Stimulated activated naive CD4-positive, alpha-beta T cell treated with Interleukin-2 at 50 U/mL for 16 hours (primary cell): ENCODE data around the gene STN1.

Source experiments
- DNase-seq: peaks from one replicate; lab custom pipeline; 2025; lab: John Stamatoyannopoulos, UW

Gene STN1

DNA sequence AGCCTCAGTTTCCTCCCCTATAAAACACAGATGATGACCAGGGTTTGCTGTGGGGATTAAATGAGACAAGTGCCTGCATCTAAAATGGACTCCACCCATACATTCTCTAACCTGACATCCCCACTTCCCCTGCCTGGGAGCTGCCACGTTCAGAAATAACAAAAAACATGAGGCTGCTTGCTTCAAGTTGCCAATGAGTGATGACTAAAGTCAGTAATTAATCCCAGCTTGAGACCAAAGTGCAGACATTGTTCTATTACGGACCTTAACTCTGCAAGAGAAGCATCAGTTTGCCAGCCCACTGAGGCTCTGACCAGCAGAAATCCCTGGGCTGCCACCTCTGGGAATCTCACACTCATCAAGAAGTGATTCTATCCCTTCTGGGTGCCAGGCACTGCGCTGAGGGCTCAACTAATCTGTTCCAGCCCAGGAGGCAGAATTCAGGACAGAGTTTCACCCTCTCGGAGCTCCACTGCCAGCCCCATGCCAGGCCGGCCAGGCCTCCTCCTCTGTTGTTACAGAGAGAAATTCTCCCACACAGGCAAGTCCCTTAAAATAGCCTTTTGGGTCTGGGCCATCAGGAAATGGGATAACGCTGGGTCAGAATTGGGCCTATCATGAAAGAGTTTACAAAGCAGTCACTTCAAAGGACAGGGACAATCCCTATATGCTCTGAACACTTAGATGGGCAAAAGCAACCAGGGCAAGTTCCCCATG lies 74.0 kb downstream of the STN1 start:
- no peak for DNase-seq

DNA sequence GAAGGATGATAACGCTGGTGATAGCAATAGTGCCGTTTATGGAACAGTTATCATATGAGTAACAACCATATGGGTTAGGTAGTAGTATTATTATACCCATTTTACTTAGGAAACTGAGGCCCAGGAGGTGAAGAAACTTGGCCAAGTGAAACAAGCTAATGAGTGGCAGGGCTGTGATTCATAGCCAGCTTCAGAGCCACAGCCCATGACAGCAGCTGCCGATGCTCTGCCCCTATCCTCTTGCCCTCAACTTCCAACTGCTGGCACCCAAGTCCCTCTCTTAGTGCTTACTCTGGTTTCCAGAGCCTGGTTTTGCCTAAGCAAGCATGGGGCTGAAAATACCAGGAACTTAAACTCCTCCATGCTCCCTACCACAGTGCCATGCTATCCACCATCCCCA lies 74.9 kb downstream of the STN1 start:
- DNase-seq = no peak

DNA sequence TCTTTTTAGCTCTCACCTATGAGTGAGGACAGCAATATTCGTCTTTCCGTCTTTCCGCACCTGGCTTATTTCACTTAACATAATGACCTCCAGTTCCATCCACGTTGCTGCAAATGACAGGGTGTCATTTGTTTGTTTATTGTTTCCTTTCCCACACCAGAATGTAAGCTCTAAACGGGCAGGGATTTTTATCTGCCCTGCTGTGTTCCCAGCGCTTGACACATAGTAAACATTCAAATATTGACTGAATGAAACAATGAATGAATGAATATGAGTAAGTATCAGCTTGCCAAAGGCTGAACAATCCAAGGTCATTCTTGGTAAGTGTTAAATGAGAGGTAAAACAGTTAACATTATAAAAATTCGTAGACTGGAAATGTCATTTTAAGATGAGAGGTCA lies 75.4 kb downstream of the STN1 start:
- no peak for DNase-seq

DNA sequence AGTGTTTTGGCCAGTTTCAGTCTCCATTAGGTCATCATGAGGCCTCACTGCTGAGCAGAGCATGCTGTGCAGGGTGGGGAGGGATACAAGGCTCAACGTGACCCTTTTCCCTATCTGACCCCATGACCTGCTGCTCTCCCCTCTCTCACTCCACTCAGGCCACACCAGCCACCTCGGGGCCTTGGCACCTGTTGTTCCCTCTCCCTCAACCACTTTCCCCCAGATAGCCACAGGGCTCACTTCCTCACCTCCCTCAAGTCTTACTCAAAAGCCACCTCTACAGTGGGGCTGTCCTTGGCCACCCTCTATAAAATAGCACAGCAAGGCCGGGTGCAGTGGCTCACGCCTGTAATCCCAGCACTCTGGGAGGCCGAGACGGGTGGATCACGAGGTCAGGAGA lies 76.5 kb downstream of the STN1 start:
- DNase-seq = no peak

DNA sequence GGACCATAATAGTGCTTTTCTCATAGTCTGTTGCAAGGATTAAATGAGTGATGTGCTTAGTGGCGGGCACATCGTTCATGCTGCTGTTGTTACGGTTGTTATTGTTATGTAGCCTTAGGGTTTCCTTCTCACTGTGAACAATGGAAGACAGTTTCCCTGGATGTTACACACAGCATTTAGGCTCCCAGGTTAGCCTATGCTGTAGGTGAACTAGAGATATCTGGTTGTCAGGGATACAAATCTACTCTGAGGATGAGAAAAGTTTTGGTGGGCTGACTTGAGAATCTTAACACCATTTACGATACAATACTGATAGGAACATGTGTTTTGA lies 77.3 kb downstream of the STN1 start:
- DNase-seq = no peak

DNA sequence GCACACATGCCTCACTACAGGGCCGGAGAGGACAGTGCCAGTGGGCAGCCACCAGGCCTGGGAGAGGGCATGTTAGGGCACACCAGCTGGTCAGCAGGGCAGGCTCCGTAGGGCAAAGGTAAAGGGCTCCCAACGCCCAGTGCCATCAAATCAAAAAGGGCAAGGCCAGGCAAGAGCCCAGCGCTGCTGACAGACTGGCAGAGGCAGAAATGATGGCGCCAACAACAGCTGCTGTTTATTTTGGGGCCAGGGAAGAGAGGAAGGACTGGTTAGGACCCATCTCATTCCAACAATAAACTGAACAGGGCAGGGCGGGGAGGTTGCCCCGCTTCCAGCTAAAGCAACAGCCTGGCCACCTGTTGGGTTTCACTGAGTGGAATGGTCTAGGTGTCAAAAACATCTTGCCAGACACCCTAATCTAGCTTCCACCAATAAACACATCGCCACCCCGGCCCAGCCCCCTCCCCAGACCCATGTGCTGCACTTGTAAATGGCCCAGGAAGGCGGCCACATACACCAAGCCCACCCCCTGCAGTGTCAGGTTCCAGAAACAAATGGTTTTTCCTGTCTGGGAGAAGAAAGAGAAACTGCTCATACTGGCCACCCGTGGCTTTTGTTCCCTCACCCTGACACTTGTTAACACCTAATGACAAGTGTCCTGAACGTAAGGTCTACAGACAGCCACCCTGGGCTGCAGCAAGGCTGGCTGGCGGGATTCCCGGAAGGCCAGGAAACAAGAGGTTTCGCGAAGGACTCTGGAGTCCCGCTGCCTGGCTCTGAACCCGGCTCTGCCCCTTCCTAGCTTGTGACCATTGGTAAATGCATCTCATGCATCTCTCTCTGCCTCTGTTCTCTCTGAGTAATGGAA lies 77.9 kb downstream of the STN1 start:
- no peak for DNase-seq

DNA sequence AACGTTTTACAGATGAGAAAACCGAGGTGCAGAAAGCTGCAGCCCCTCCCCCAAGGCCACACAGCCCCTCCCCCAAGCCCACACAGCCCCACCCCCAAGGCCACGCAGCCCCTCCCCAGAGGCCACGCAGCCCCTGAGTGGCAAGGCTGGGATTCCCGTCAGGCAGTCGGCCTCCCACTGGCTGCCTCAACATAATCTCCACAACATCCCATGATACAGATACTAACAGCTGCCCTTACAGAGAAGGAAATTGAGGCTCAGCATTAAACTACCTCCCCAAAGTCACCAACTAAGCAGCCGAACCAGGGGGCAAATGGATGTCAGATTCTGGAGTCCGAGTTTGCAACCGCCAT lies 78.5 kb downstream of the STN1 start:
- DNase-seq = no peak

DNA sequence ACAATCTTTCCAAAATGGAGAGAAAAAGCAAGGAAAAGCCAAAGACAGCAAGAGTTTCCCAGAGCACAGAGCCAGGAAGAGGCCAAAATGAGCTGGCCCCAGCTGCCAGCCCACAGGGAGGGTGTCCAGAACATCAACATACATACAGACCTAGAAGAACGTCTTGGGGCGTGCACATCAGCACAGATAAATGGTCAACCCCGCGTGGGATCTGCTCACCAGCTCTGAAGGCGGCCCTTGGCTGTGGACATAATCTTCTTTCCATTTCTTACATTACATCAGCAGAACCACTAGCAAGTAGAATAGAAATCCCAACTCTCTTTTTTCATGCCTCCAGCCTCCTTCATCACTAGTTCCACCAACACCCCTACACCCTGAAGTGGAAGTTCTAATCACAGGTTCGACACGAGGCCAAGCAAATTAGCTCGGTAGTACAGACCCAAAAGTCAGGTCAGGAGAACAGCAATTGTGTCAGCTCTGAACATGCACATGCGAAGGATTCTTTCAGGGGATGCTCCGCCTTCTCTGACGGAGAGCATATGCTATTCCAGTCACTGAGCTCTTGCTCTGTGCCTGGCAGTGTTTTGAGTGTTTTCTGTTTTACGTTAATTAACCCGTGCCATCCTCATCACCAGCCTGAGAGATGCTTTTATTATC lies 79.0 kb downstream of the STN1 start:
- DNase-seq = no peak

DNA sequence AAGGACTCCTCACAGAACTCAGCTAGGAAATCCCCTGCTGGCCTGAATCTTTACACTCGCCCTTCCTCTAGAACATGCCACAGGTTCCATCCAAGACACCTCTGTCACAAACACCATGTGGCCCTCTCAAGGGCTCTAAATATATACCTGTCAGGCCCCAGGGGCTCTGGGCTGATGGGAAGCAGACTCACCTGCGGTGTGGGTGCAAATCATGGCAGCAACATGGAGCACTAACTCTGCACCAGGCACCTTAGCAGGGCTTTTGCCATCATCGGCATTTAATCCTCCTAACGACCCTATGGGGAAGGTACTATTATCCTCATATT lies 80.0 kb downstream of the STN1 start:
- no peak for DNase-seq

DNA sequence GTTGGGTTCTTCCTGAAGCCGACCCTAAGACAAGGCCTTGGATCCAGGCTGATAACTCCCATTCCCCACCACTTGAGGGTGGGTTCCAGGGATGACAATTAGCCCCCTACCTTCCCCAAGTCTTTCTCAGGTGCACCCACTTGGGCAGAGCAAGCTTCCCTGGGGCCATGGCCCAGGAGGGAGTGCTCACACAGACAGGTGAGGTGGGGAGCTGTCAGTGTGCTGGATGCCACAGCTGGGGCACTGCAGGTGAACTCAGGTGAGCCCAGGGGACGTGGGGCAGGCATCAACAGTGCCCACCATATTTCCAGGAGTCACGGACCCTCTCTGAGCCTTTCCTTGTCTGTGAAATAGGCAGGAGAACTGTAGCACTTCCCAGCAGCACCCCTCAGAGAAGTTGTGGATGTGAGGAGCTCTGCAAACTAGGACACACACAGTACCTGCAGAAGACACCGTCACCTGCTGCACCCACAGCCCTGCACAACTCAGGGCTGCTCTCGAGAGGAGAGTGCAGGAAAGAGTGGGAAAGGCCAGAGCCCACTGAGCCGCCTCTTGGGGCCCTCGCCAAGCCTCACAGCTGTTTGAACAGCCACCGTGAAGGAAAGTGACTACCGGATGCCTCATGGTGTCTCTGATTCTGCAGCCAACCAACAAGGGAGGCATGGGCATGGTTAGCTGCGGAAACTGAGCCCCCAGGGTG lies 80.5 kb downstream of the STN1 start:
- DNase-seq = no peak

DNA sequence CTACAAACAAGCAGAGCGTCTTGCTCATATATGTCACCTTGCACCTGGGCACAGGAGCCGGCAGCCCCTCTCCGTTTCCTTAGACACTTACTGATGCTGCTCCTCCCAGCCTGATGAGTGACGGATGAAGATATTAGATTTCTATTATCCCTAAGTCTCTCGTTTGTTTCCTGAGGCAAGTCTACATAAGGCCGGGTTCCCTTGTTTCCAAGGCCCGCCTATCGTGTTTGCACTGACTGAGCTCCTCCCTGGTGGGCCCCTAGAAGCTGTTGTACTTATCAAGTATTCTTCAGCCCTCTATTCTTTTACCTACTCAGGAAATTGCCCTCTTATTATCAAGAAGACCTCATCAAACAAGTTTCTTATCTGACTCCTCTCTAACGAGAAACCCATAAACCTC lies 81.1 kb downstream of the STN1 start:
- no peak for DNase-seq

DNA sequence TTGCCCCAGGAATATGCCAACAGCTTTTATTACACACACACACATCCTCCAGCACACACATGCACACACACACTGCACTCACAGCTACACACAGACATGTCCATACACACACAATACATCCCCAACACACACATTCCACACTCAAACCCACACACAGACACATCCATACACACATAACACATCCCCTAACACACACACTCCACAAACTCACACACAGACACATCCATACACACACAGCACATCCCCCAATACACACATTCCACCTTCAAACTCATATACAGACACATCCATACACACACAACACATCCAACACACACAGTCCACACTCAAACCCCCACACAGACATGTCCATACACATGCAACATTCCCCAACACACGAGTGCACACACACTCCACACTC lies 81.7 kb downstream of the STN1 start:
- no peak for DNase-seq

DNA sequence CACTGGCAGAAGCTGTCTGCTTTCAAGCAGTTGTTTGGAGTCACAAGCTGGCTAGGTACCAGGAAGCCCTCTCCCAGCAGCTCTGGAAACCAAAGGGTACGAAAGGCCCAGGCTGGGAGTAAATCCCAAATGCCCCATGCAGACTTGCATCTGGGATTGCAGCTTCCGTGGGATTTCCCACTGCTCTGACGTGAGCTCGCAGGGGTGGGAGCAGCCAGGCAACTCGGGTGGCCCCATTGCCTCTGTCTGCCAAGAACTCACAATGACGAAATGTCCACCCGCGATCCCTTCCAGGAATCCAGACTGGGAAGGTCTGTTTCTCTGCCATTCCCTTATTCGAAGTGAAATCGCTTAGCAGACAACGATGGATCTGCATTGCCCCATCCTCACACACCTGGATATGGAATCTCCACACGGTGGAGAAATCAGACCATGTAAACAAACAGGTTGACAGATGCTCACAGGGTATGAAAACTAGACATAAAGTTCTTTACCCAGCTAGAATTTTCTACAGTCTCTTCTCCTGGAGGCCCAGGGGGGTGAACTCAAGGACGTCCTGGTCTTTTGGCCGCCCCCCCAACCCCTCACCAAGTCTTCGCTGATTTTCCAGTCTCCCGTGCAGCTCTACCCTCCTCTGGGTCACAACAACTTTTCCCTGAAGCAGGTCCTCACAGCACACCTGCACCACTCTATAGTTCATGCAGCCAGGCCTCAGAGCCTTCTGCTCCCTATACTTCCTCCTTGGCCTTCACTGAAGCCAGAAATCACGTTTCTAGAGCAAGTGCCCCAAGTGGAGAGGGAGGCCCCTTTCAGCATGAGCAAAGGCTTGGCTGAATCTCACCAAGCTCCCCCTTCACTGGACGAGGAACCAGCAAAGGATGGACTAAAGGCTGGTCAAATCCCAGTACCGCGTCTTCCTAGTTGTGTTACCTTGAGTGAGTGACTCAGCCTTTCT lies 82.6 kb downstream of the STN1 start:
- DNase-seq = no peak

DNA sequence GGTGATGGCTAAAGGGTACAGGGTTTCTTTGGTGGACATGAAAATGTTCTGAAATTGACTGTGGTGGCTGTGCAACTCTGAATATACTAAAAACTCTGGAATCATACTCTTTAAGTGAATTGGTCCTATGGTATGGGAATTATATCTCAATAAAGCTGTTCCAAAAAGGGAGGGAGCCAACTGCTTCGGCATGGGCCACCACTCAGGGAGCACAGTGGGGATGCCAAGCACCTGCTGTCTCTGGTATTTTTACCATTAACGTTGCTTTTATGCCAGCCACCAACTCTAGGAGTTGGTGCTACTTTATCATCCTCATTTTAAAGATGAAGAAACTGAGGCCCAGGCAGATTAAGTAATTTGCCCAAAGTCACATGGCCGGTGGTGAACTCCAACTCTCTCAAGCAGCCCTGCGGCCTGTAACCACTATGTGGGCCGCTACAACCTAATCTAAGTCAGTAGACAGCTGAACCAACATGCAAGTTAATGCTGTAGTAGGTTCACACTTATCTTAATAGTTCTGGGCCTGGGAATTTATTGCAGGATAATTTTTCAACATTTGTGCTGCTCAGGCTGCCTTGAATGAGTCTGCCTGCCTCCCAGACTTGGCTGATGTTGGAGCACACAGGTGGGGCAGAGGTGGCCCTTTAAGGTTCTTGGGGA lies 83.4 kb downstream of the STN1 start:
- no peak for DNase-seq

DNA sequence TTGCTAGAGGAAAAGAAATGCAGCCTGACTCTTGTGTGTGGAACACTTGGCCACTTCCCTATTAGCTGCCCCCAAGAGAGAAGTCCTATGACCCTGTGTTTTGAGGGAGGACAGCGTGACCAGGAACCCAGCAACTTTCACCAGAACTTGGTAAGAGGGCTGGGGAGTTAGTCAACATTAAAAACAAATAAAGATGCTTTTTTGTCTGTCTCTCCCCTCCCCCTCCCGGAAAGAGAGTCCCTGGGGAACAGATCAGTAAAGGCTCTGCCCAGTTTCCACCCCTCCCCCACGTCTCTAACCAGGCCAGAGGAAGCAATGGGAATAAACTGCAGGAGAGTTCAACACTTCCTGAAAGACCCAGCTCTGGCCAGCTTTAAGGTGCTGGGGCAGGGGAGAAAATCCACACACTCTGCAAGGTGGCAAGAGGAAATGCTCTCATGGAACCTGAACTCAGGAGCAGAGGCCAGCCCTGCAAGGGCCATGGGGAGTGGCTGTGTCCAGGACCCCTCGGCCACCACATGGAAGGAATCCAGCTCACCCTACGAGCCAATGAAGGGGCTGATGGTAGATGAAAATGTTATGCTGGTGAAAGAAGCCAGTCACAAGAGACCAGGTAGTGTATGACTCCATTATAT lies 84.1 kb downstream of the STN1 start:
- DNase-seq = no peak

DNA sequence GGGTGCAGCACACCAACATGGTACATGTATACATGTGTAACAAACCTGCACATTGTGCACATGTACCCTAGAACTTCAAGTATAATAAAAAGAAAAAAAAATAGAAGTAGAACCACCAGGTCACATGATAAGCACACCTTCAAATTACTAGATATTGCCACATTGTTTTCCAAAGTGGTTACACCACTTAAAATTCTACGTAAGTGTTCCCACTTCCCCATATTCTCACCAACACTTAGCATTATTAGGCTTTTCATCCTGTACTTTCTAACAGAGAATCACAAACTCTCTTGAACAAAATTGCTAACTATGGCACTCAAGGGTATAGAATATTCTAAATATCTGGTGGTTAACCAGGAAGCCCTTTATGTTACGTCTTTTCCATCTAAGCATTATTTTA lies 85.2 kb downstream of the STN1 start:
- DNase-seq = no peak
